Measurements from ENCODE around the gene LPCAT2. TPM values are rescaled to one million over a fixed set of nuclear protein-coding genes. Genes with fewer than 3 reads are reported as not detected.

Gene LPCAT2
- total and polyA plus RNA-seq, 4 donors, result 0.96 to 4.2 (median 2.7) TPM

DNA sequence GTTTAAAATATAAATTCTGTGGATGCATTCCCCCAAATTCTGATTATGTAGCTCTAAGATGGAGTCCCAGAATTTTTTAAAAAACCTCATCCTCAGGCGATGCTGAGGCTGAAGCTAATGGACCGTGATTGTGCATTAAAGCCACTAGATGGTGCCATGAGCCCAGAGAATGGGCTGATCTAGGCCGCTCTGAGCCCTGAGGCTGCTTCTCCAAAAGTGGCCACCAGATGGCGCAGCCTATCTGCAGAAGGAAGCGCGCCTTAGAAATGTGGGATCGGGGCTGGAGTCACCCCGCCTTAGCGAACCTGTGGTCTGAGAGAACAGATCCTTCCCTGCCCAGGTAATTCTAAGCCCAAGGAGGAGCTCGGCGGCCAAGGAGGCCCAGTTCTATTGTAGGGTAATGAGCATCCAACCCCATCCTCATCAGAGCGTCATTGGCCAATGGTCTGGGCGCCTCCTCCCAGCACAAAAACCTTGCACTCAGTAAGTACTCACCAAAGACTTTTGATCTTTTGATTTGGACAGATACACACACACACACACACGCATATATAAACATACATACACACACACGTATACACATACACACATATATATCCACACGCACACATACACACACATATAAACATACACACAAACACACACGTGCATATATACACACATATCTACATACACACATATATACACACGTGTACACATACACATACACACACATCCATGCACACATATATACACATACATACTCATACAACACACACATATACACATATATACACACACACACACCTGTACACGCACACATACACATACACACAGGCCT is 43.6 kb upstream of the LPCAT2 start:
- Histone ChIP-seq H3K27ac (ENCODE audit: low read depth in 1 of 2, low read length in 2 of 2) (no peak overlapping the region), H3K4me1 (ENCODE audit: control insufficient read depth in 4 of 4, insufficient read depth in 4 of 4, low read length in 3 of 4) (peaks cover 0 to 4% (median 0%) of the 10 kb centered on the region in 4 donors), H3K27me3 (ENCODE audit: control insufficient read depth in 4 of 4, insufficient read depth in 4 of 4, low read length in 3 of 4) (no peaks in the 10 kb centered on the region), H3K4me3 (ENCODE audit: low read depth in 1 of 3, low read length in 3 of 3) (no peak overlapping the region), H3K9ac (ENCODE audit: low read depth in 1 of 2, low read length in 2 of 2) (no peak overlapping the region), H3K36me3 (ENCODE audit: control insufficient read depth in 4 of 4, insufficient read depth in 3 of 4, low read depth in 1 of 4, low read length in 3 of 4) (no peaks in the 10 kb centered on the region), H3K9me3 (ENCODE audit: control insufficient read depth in 4 of 4, low read length in 3 of 4) (no peaks in the 10 kb centered on the region)
- DNase-seq (ENCODE audit: low spot score), result peak; percentile 88
- WGBS, result 30% methylated on average over 19 of the region's 19 CpGs
- no peak for TF ChIP-seq FOXA2 (IDR thresholded peaks at IDR 0.05)
- TF ChIP-seq, protein P1, sequence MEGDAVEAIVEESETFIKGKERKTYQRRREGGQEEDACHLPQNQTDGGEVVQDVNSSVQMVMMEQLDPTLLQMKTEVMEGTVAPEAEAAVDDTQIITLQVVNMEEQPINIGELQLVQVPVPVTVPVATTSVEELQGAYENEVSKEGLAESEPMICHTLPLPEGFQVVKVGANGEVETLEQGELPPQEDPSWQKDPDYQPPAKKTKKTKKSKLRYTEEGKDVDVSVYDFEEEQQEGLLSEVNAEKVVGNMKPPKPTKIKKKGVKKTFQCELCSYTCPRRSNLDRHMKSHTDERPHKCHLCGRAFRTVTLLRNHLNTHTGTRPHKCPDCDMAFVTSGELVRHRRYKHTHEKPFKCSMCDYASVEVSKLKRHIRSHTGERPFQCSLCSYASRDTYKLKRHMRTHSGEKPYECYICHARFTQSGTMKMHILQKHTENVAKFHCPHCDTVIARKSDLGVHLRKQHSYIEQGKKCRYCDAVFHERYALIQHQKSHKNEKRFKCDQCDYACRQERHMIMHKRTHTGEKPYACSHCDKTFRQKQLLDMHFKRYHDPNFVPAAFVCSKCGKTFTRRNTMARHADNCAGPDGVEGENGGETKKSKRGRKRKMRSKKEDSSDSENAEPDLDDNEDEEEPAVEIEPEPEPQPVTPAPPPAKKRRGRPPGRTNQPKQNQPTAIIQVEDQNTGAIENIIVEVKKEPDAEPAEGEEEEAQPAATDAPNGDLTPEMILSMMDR (IDR thresholded peaks at IDR 0.05; ENCODE audit: low read depth, low read length, missing input control), result peak; percentile 100
- peak; percentile 100 for TF ChIP-seq RAD21 (IDR thresholded peaks at IDR 0.05)

GRCh38 chr16:55466209-55466608 is 42.7 kb upstream of the LPCAT2 start:
- Histone ChIP-seq H3K4me1 (ENCODE audit: control insufficient read depth in 4 of 4, insufficient read depth in 4 of 4, low read length in 3 of 4) (peaks cover 0 to 4% (median 0%) of the 10 kb centered on the region in 4 donors), H3K36me3 (ENCODE audit: control insufficient read depth in 4 of 4, insufficient read depth in 3 of 4, low read depth in 1 of 4, low read length in 3 of 4) (no peaks in the 10 kb centered on the region), H3K27me3 (ENCODE audit: control insufficient read depth in 4 of 4, insufficient read depth in 4 of 4, low read length in 3 of 4) (no peaks in the 10 kb centered on the region), H3K27ac (ENCODE audit: low read depth in 1 of 2, low read length in 2 of 2) (no peak overlapping the region), H3K9me3 (ENCODE audit: control insufficient read depth in 4 of 4, low read length in 3 of 4) (no peaks in the 10 kb centered on the region), H3K9ac (ENCODE audit: low read depth in 1 of 2, low read length in 2 of 2) (no peak overlapping the region), H3K4me3 (ENCODE audit: low read depth in 1 of 3, low read length in 3 of 3) (no peak overlapping the region)
- no peak for TF ChIP-seq EGR1 (IDR thresholded peaks at IDR 0.05; ENCODE audit: low read depth in 2 of 2)
- TF ChIP-seq NR2F2 (IDR thresholded peaks at IDR 0.05), result no peak
- no peak for TF ChIP-seq HNF4A (conservative IDR thresholded peaks at IDR 0.05)
- no peak for TF ChIP-seq JUND (IDR thresholded peaks at IDR 0.05)
- TF ChIP-seq RAD21 (IDR thresholded peaks at IDR 0.05), result no peak
- TF ChIP-seq FOXA1 (IDR thresholded peaks at IDR 0.05), result no peak
- TF ChIP-seq REST (IDR thresholded peaks at IDR 0.05), result no peak
- TF ChIP-seq, protein P1 (IDR thresholded peaks at IDR 0.05; ENCODE audit: low read depth, low read length, missing input control), result no peak
- no peak for TF ChIP-seq SP1 (IDR thresholded peaks at IDR 0.05)
- TF ChIP-seq FOXA2 (IDR thresholded peaks at IDR 0.05), result no peak
- no peak for DNase-seq (ENCODE audit: low spot score)
- WGBS, result 93% methylated on average over 4 of the region's 4 CpGs

All from liver (tissue), 9 donors.